Activated CD4-positive, alpha-beta T cell treated with anti-CD3 and anti-CD28 coated beads for 36 hours (primary cell): ENCODE results near the gene GAMT. TPM values are rescaled to one million over a fixed set of nuclear protein-coding genes. Genes with fewer than 3 reads are reported as not detected.
"Not testable (repeated sequence)": the region's sequence is repeated elsewhere in the genome, so short reads cannot be mapped to it uniquely, and the experiment has no call there.

Source experiments
- ATAC-seq: fragments of 200-7000 bp; cut with Tn5 transposase; one replicate; pipeline ENCODE4 v1.10.0; 2021; ENCODE audit warnings: mild to moderate bottlenecking, moderate library complexity
- CTCF ChIA-PET: fragments of 350-600 bp; sonication (Branson Sonifier 250); formaldehyde crosslinking; loops from one replicate; lab custom pipeline; 2021; ENCODE audit warnings: antibody characterized with exemption; lab: Charles Lee
- POLR2A ChIA-PET: fragments of 350-600 bp; sonication (Branson Sonifier 250); formaldehyde crosslinking; loops from one replicate; lab custom pipeline; 2021; ENCODE audit warnings: antibody characterized with exemption, inconsistent platforms; lab: Charles Lee
- DNase-seq: peaks from one replicate; pipeline ENCODE4 v3.0.0-alpha.2; 2020
- H3K27ac Mint-ChIP-seq: one replicate; pipeline ENCODE4 v1.8.0; 2021; ENCODE audit warnings: mixed read lengths
- H3K27me3 Mint-ChIP-seq: one replicate; pipeline ENCODE4 v1.8.0; 2021; ENCODE audit warnings: mixed read lengths
- H3K36me3 Mint-ChIP-seq: one replicate; pipeline ENCODE4 v1.8.0; 2021; ENCODE audit warnings: low read depth, mixed read lengths
- H3K4me1 Mint-ChIP-seq: one replicate; pipeline ENCODE4 v1.8.0; 2021; ENCODE audit warnings: mixed read lengths
- H3K4me3 Mint-ChIP-seq: one replicate; pipeline ENCODE4 v1.8.0; 2021; ENCODE audit warnings: mild to moderate bottlenecking, moderate library complexity, mixed read lengths
- H3K9me3 Mint-ChIP-seq: one replicate; pipeline ENCODE4 v1.8.0; 2021; ENCODE audit warnings: low read depth, mixed read lengths
- intact Hi-C, 2 experiments: fragments of 100-400 bp; cut with DNase I in 1 of 2; cut with micrococcal nuclease in 1 of 2; formaldehyde crosslinking; loops; one replicate each; pipeline versions ENCODE4 v1.14.2 to v1.15.1; 2022 to 2024; cut with DNase I, micrococcal nuclease
- total RNA-seq, 2 experiments: library from RNA; stranded (reverse); gene quantifications; one replicate each; pipeline ENCODE4 v1.2.3, GENCODE V29; 2021

The GAMT gene
- total RNA-seq, 2 experiments from 2014 or later = 30.4 to 31.5 TPM

DNA sequence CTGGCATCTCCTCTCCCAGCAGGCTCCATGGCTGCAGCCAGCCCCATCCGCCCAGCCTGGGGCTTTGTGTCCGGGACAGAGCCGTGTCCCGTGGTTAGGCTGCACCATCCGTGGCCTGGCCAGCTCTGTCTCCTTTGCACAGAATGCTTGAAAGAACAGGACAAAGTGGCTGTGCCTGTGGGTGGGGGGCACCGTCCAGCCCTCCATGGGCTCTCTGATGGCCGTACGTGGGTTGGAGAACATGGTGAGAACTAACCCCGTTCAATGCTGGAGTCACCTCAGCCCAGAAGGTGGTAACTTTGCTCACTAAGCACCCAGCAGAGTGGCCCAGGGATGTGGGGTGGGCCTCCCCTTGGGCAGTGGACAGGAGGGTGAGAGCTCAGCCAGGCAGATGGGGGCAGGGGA is 39.7 kb upstream of the GAMT start:
- Mint-ChIP-seq H3K27ac (peak overlapping the region; percentile 37), H3K4me3 (peak overlapping the region; percentile 94), H3K27me3 (no peaks in the 10 kb centered on the region), H3K9me3 (no peaks in the 10 kb centered on the region), H3K36me3 (peaks cover 43% of the 10 kb centered on the region), H3K4me1 (peaks cover 44% of the 10 kb centered on the region)
- ATAC-seq (no peak), DNase-seq (no peak)
- ChIA-PET CTCF (interaction anchor here (1.1 kb wide), 1 partner anchor 33 kb away, joined by 4 read pairs; no protein-coding TSS in a partner anchor), POLR2A (interaction anchor here (0.7 to 1.2 kb wide), 3 partner anchors 27 to 208 kb away, joined by 3 to 4 read pairs (median 4); no protein-coding TSS in a partner anchor)
- intact Hi-C loops = loop anchor here in 1 of 2 experiments (5.0 kb wide), 1 partner anchor 36 kb away; the partner anchor contains the start of gene C19orf25

DNA sequence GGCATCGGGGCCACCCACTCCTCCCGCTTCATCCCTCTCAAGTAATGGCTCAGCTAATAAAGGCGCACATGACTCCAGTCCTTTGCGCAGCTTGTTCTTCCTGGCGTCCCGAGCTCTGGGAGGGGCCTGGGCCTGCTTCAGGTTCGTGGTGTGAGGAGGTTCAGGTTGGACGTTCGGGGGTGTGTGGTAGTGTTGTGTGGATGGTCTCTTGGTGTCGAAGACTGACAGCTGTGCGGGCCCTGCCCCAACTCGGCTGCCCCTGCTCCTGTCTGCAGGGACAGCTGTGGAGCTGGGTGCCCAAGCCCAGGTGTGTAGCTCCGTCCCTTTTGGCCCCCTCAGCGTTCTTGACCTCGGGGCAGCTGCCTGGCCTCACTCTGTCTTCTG is 39.1 kb upstream of the GAMT start:
- ATAC-seq (no peak), DNase-seq (no peak)
- Mint-ChIP-seq H3K4me1 (peaks cover 42% of the 10 kb centered on the region), H3K36me3 (peaks cover 44% of the 10 kb centered on the region), H3K27ac (no peak overlapping the region), H3K9me3 (no peaks in the 10 kb centered on the region), H3K4me3 (peak overlapping the region; percentile 94), H3K27me3 (no peaks in the 10 kb centered on the region)
- ChIA-PET CTCF (interaction anchor here (1.1 to 1.6 kb wide), 2 partner anchors 32 to 196 kb away, joined by 3 to 4 read pairs; no protein-coding TSS in a partner anchor), POLR2A (interaction anchor here (0.6 to 1.2 kb wide), 3 partner anchors 20 to 209 kb away, joined by 3 to 4 read pairs (median 3); no protein-coding TSS in a partner anchor)
- intact Hi-C loops = loop anchor here in 1 of 2 experiments (5.0 kb wide), 1 partner anchor 37 kb away; the partner anchor contains the start of gene C19orf25

DNA sequence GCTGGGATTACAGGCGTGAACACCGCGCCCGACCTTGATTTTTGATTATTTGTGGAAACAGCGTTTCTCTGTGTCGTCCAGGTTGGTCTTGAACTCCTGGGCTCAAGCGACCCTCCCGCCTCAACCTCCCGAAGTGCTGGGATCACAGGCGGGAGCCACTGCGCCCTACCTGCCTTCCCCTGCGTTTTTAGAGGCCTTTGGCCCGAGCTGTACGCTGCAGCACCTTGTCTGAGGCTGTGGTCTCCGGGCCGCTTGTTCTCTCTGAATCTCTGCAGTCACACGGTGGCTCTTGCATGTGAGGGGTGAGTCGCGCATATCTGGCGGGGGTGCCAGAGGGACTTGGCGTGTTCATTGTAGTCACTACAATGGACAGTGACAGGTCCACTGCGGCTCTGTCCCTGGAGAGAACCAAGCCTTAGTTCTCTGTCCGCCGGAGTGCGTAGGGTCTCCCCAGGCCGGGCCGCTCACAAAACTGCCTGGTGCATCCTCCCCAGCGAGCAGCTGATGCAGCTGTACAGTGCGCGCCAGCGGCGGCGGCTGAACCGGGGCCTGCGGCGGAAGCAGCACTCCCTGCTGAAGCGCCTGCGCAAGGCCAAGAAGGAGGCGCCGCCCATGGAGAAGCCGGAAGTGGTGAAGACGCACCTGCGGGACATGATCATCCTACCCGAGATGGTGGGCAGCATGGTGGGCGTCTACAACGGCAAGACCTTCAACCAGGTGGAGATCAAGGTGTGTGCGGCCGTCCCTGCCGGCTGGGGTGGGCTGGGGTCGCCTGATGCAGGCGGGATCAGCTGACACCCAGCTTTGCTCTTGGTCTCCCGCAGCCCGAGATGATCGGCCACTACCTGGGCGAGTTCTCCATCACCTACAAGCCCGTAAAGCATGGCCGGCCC is 38.4 kb upstream of the GAMT start:
- H3K9me3 Mint-ChIP-seq, H3K27me3 Mint-ChIP-seq, ATAC-seq: not testable (repeated sequence)
- Mint-ChIP-seq H3K4me1 (peaks cover 37% of the 10 kb centered on the region), H3K4me3 (peak overlapping the region; percentile 94), H3K36me3 (peaks cover 47% of the 10 kb centered on the region), H3K27ac (peak overlapping the region; percentile 99)
- intact Hi-C loops = loop anchor here (2.0 to 5.0 kb wide), 3 partner anchors 33 to 642 kb away; partner anchors contain the start of genes C19orf25 (in 1 of the 2), DAZAP1 (in 1 of the 2) and PTBP1 (in 1 of the 2)
- CTCF ChIA-PET = interaction anchor here (1.0 to 1.6 kb wide), 3 partner anchors 31 to 195 kb away, joined by 3 to 4 read pairs (median 3); no protein-coding TSS in a partner anchor
- peak; percentile 49 for DNase-seq
- POLR2A ChIA-PET = interaction anchor here (0.6 to 1.2 kb wide), 3 partner anchors 20 to 209 kb away, joined by 3 to 4 read pairs (median 3); no protein-coding TSS in a partner anchor

DNA sequence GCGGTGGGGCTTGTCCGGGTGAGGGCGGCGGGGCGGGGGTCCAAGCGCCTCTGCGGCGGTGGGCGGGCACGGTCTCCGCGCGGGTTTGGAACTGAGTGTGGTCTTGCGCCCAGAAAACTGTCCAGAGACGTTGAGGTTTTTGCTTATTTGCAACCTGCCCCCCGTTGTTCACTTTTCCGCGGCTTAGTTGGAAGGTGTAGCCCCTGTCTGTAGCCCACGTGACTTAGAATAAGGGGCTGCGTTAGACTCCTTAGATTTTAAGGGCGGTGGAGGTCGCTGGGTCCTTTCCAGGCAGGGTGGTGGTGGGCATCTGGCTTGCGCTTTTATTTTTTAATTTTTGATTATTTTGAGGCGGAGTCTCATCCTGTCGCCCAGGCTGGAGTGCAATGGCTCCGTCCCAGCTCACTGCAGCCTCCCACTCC is 37.6 kb upstream of the GAMT start:
- Mint-ChIP-seq H3K27me3 (no peaks in the 10 kb centered on the region), H3K36me3 (peaks cover 47% of the 10 kb centered on the region), H3K4me3 (peak overlapping the region; percentile 94), H3K4me1 (peaks cover 34% of the 10 kb centered on the region), H3K9me3 (no peaks in the 10 kb centered on the region), H3K27ac (peak overlapping the region; percentile 99)
- intact Hi-C loops = loop anchor here (1.0 to 5.0 kb wide), 10 partner anchors 32 to 642 kb away; partner anchors contain the start of genes DAZAP1 (in 2 of the 2), ADAMTSL5 (in 1 of the 2), C19orf25 (in 1 of the 2) and FAM174C (in 1 of the 2)
- ChIA-PET CTCF (interaction anchor here (1.0 to 1.6 kb wide), 2 partner anchors 34 to 195 kb away, joined by 3 read pairs; no protein-coding TSS in a partner anchor), POLR2A (no interaction called here)
- ATAC-seq = no peak
- DNase-seq = no peak

DNA sequence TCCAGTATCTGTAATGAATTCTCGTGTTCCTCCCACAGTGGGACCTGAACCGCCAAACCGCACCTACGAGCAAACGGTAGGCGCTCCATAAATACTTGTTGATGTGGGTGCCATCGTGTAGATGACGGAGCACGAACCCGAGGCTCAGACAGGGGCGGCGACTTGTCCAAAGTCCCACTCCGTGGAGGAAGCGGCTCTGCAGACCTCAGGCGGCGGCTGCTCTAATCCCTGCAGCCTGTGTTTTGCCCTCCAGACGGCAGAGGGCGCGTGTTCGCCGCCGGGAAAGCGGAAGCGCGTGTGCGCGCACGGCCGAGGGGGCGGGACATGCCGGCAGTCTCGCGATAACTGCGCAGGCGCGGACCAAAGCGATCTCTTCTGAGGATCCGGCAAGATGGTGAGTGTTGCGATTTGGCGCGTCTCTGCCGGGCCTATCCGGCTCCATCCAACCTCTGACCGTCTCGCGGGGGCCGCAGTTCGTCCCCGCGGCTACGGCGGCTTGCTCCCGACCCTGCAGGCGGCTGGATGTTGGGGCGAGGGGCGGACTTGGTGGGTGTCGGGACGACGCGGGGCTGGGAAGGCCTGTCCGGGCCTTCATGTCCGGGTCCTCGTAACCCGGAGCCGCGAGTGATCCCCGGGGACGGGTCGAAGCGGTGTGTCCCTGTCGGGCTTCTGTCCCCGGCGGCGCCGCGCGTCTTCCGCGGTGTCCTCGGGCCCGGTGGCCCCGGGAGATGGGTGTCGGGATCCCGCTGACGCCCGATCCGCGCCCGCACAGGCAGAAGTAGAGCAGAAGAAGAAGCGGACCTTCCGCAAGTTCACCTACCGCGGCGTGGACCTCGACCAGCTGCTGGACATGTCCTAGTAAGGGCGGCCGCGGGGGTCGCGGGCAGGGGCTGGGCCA is 36.9 kb upstream of the GAMT start, which contains the start of gene RPS15:
RPS15 (plus strand) TSS at position 362 of the 898 bp plus-strand sequence; CDS start at position 392, 30 bp downstream.
- H3K9me3 Mint-ChIP-seq = no peaks in the 10 kb centered on the region
- no peaks in the 10 kb centered on the region for H3K27me3 Mint-ChIP-seq
- ATAC-seq = peak; percentile 86
- H3K36me3 Mint-ChIP-seq = peaks cover 47% of the 10 kb centered on the region
- CTCF ChIA-PET = interaction anchor here (0.5 to 1.2 kb wide), 7 partner anchors 11 to 159 kb away, joined by 3 to 5 read pairs (median 3); no protein-coding TSS in a partner anchor
- H3K27ac Mint-ChIP-seq = peak within 1 kb of the TSS; percentile 99
- peaks cover 34% of the 10 kb centered on the region for H3K4me1 Mint-ChIP-seq
- POLR2A ChIA-PET = no interaction called here
- H3K4me3 Mint-ChIP-seq = peak within 1 kb of the TSS; percentile 94
- peak; percentile 98 for DNase-seq
- intact Hi-C loops = loop anchor here (1.0 to 5.0 kb wide), 10 partner anchors 31 to 641 kb away; partner anchors contain the start of genes DAZAP1 (in 2 of the 2), ADAMTSL5 (in 1 of the 2), C19orf25 (in 1 of the 2) and FAM174C (in 1 of the 2)

DNA sequence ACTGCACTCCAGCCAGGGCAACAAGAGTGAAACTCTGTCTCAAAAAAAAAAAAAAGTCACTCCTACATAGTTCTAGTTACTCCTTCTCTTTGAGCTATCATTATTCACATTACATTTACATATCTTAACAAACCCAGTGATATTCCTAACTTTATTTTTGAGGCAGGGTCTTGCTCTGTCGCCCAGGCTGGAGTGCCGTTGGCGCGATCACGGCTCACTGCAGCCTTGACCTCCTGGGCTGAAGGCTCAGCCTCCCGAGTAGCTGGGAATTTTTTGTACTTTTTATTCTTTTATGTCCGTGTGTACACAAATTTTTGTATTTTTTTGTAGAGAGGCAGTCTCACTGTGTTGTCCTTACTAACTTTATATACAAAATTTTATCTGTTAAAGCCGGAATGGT is 36.3 kb upstream of the GAMT start:
- intact Hi-C loops = loop anchor here (1.0 to 5.0 kb wide), 10 partner anchors 30 to 640 kb away; partner anchors contain the start of genes DAZAP1 (in 2 of the 2), ADAMTSL5 (in 1 of the 2), C19orf25 (in 1 of the 2) and FAM174C (in 1 of the 2)
- ChIA-PET CTCF (interaction anchor here (0.5 to 1.7 kb wide), 8 partner anchors 11 to 158 kb away, joined by 3 to 5 read pairs (median 3); no protein-coding TSS in a partner anchor), POLR2A (interaction anchor here (0.6 kb wide), 2 partner anchors 25 to 754 kb away, joined by 3 to 4 read pairs; no protein-coding TSS in a partner anchor)
- Mint-ChIP-seq H3K27ac (no peak overlapping the region), H3K4me1 (peaks cover 34% of the 10 kb centered on the region), H3K36me3 (peaks cover 51% of the 10 kb centered on the region), H3K27me3 (no peaks in the 10 kb centered on the region), H3K9me3 (no peaks in the 10 kb centered on the region), H3K4me3 (peak overlapping the region; percentile 94)
- no peak for ATAC-seq
- no peak for DNase-seq

DNA sequence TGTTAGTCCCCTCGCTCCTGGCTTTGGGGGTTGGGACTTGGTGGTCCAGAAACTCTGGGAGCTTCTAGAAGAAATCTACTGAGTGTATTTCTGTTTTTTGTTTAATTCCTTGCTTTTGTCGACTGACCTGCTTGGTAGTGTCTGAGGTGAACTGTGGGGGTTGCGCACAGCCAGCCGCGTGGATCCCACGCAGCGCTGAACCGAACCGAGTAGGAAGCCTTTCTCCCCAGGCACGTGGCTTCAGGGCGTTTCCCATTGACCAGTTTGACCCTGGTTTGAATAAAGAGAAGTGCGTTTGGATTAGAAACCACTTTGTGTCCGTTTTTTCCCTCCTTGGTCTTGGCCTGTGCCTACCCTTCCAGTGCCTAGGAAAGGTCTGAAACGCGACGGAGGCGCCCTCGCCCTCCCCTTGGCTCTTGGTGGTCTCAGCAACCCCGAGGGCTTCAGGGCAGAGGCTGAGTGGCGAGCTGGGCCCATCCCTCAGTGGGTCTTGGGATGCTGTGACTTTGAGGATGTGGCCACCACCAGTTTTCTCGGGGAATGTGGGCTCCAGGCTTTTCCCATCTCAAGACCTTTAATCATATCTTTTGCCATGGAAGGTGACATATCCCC is 34.1 kb upstream of the GAMT start:
- Mint-ChIP-seq H3K4me3 (no peak overlapping the region), H3K4me1 (peaks cover 19% of the 10 kb centered on the region), H3K36me3 (peaks cover 39% of the 10 kb centered on the region), H3K27ac (no peak overlapping the region), H3K9me3 (no peaks in the 10 kb centered on the region), H3K27me3 (no peaks in the 10 kb centered on the region)
- no peak for DNase-seq
- no peak for ATAC-seq
- POLR2A ChIA-PET = no interaction called here
- CTCF ChIA-PET = no interaction called here
- intact Hi-C loops = loop anchor here in 1 of 2 experiments (5.0 kb wide), 1 partner anchor 638 kb away; the partner anchor contains the start of gene PTBP1

DNA sequence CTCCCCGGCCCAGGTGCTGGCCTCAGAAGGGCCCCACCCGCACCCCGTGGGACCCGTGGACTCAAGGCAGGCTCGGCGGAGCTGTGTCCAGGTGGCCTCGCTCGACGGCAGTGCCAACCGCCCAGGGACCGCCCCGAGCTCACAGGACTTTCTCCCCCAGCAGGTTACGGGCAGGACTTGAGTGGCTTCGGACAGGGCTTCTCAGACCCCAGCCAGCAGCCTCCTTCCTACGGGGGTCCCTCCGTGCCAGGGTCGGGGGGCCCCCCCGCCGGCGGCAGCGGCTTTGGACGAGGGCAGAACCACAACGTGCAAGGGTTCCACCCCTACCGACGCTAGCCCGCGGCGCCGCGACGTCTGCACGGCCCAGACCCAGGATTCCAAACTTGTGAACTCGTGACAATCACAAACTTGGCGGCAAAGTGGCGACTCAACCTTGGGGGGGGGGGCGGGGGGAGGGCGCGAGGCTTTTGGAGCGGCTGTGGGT is 33.3 kb upstream of the GAMT start:
- H3K36me3 Mint-ChIP-seq = peaks cover 30% of the 10 kb centered on the region
- intact Hi-C loops = loop anchor here in 1 of 2 experiments (5.0 kb wide), 1 partner anchor 637 kb away; the partner anchor contains the start of gene PTBP1
- no peak overlapping the region for H3K4me3 Mint-ChIP-seq
- POLR2A ChIA-PET = no interaction called here
- ATAC-seq (no peak), DNase-seq (no peak)
- H3K27me3 Mint-ChIP-seq = no peaks in the 10 kb centered on the region
- CTCF ChIA-PET = no interaction called here
- no peaks in the 10 kb centered on the region for H3K9me3 Mint-ChIP-seq
- H3K4me1 Mint-ChIP-seq = peaks cover 10% of the 10 kb centered on the region
- no peak overlapping the region for H3K27ac Mint-ChIP-seq

DNA sequence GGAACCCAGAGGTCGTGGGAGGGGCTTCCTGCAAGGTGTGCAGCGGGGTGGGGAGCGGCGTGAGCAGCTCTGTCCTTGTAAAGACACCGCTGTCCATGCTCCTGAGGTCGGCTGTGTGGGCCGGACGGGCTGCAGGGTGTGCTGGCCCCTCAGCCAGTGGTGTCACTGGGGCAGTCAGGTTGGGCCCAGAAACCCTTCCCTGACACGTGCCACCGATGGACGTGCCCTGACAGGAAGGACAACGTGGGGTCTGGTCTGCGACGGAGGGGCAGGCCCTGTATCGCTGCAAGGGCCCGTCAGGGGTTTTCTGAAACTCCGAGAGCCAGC is 32.7 kb upstream of the GAMT start:
- CTCF ChIA-PET = no interaction called here
- intact Hi-C loops = no loop called here

More for the DNA sequence above, 32.7 kb upstream of the GAMT start:
- ATAC-seq (no peak), DNase-seq (no peak)
- POLR2A ChIA-PET = no interaction called here
- Mint-ChIP-seq H3K9me3 (no peaks in the 10 kb centered on the region), H3K4me3 (no peak overlapping the region), H3K36me3 (peaks cover 24% of the 10 kb centered on the region), H3K27me3 (no peaks in the 10 kb centered on the region), H3K27ac (no peak overlapping the region), H3K4me1 (peaks cover 9% of the 10 kb centered on the region)
